NCI-H345 treated with DMSO at 0.1 percent for 48 hours (cell line): Measurements from ENCODE around the gene TRAPPC2.
"Not testable (repeated sequence)": the region's sequence is repeated elsewhere in the genome, so short reads cannot be mapped to it uniquely, and the experiment has no call there.

ENCODE experiments used
- DNase-seq: peaks from one replicate; lab custom pipeline; 2025; ENCODE audit not compliant: unreplicated experiment; lab: John Stamatoyannopoulos, UW

The TRAPPC2 gene

DNA sequence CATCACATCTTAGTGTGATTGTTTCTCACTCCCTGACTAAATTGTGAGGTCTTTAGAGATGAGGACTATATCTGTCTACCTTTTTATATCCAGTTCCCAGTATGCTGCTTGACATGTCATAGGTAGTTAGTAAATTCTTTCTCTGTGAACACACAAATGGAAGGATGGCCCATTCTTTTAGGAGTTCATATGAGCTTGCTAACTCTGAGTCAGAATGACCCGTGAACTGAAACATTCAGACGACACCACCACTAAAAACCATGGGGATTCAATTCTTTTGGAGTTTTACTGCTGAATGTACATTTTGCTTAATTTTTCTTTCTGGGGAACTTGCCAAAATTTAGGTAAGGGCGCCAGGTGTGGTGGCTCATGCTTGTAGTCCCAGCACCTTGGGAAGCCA is 14.1 kb upstream of the TRAPPC2 start:
- no peak for DNase-seq

DNA sequence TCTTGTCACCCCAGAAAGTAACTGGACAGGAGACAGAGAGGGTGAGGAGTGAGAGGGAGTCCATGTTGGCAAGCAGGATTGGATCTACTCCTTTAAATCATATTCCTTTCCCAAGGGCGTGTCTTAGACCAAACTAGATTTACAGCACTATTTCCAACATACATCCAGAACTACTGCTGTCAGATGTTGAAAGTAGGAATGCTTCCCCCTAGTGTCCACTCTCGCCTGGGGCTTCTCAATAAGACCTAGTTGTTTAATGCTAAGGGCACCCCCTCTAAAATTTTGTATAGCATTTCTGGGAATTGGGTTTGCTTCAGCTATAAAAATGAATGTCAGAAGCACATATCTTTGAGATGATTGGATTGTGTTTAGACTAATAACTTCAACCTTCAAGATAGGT is 13.4 kb upstream of the TRAPPC2 start:
- no peak for DNase-seq

DNA sequence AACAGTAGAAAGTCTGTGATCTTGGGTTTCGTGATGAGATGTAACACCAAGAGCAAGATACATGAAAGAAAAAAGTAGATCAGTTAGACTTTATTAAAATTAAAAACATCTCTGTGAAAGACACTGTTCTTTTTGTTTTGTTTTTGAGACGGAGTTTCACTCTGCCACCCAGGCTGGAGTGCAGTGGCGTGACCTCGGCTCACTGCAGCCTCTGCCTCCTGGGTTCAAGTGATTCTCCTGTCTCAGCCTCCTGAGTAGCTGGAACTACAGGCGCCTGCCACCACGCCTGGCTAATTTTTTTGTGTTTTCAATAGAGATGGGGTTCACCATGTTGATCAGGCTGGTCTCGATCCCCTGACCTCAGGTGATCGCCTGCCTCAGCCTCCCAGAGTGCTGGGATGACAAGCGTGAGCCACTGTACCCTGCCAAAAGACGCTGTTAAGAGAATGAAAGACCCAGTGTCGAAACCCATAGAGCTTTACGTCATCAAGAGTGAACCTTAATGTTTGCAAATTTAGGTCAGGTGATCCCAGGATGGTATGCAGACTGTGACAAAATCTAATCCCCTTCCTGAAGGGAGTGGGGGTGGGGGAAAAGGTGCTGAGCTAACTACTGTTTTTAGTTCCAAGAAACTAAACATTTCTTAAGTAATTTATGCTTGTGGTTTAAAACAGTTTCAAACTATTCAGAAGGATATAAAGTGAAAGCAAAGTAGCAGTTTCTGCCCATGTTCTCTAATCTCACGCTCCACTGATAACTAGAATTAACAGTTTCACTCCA is 8.2 kb upstream of the TRAPPC2 start:
- no peak for DNase-seq

- no peak for DNase-seq
Measured at GRCh38 chrX:13741695-13742094, 7.3 kb upstream of the TRAPPC2 start.

DNA sequence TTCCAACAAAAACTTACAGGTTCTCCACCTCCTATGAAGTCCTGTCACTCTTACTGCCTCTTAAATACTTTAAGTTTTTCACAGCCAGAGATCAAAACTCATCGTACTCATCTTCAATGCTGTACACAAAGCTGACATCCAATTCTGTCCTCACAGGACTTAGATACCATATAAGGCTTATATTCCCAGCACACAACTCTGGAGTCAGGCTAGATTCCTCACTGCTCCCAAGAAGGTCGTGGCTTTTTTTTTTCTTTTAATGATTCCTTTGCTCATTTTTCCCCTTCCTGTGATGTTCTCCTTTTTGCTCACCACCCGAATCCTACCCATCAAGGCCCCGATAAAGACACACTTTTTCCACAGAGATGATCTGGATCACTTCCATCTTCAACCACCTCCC is 914 bp downstream of the TRAPPC2 start:
- no peak for DNase-seq

- no peak for DNase-seq
Measured at GRCh38 chrX:13732246-13733067, 2.0 kb downstream of the TRAPPC2 start.

GRCh38 chrX:13730523-13730922 is 3.9 kb downstream of the TRAPPC2 start:
- DNase-seq, result not testable (repeated sequence)

- DNase-seq, result not testable (repeated sequence)
Measured at GRCh38 chrX:13726583-13726982, 7.8 kb downstream of the TRAPPC2 start.

DNA sequence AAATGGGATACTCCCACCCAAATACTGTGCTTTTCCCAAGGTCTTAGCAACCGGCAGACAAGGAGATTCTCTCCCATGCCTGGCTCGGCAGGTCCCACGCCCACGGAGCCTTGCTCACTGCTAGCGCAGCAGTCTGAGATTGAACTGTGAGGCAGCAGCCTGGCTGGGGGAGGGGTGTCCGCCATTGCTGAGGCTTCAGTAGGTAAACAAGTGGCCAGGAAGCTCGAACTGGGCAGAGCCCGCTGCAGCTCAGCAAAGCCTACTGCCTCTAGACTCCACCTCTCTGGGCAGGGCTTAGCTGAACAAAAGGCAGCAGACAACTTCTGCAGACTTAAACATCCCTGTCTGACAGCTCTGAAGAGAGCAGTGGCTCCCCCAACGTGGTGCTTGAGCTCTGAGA is 9.5 kb downstream of the TRAPPC2 start:
- not testable (repeated sequence) for DNase-seq

DNA sequence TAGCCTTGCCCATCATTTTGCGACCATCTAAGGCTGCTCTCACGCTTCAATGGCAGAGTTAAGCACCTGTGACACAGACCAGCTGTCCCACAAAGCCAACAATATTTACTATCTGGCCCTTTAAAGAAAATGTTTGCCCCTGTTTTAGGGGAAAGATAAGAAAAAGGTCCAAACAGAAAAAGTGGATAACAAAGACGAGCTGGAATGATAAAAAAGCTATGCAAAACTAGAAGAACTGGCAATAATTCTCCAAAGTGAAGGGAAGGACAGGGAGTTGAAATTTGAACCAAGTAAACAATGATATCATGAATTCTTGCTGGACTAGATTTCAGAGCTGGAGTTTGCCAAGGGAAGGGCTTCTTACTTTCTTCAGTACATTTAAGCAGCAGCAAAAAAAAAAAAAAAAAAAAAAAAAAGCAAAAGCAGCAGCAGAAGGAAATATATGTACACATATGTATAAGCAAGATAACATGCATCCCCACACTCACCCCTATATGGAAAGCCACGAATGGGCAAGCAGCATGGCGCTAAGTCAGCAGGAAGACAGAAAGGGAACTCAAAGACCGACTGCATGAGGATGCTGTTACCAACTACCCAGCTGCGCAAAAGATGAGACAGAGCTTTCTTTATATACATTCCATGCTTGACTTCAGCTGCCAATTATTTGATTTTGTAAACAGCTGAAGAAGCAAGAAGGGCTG is 12.5 kb downstream of the TRAPPC2 start:
- DNase-seq, result no peak

DNA sequence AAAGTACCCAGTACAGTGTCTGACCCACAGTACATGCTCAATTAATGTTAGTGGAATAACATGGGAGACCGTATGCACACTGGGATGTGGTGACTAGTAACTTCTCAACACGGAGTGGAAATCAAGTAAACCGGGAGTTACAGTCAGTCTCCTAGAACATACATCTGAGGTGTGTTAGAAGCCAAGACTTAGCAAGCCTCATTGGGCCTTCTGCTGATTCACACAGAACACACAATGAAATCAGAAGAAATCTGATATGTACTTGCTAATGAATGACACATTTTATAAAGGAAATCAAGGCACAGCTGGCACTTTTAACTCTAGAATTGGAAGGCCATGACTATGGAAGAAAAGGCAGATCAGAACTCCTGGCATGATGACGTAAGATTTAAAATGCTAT is 13.0 kb downstream of the TRAPPC2 start:
- DNase-seq, result no peak

DNA sequence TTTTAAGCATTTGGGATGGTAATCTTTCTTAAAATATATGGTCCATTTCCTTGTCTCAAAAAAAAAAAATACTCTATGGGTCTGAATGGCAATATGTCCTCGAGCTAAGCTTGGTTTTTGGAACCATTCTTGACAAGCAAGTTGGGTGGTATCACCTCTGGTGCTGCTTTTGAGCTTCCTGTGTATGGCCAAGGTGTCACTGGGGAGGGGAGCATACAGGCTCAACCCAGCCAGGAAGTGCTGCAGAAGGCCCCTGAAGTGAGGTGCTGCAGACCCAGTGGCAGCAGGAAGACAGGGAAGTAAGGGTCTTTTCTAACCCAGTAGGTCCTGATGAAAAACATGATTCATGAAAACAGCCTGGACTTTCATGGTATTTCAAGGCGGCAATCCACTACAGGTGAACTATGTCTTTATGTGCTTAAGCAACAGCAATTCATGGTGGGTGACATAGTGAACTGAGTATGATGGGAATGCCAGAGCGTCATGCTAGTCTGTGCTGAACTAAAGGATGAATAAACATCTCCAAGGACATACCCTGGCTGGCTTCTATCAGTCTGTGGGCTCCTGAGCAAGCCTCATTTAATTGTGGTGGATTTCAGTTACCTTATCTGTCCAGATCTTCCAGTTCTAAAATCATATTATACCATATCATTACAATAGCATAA is 15.1 kb downstream of the TRAPPC2 start:
- no peak for DNase-seq

DNA sequence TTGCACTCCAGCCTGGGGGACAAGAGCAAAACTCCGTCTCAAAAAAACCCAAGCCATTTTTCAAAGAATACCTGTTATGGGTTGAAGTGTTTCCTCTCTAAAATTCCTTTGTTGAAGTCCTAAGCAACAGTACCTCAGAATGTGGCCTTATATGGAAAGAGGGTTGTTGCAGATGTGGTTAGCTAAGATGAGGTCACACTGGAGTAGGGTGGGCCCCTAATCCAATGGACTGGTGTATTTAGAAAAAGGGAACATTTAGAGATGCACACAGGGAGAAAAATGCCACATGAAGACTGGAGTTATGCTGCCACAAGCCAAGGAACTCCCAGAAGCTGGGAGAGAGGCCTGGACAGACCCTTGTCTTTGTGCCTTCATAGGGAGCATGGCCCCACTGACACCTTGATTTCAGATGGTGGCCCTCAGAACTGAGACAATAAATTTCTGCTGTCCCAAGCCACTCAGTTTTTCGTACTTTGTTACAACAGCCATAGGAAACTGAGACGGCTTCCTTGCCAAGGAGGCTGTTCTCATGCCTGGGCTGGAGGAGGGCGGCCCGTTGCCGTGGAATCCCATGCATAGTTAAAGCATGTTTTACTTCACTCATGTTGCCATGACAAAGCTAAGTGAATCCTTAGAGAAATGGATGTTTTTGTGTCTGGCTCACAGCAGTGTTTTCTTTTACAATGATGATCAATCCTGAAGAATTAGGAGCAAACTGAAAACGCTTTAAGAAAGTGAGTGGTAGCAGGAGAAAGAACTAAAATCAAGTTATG is 16.5 kb downstream of the TRAPPC2 start:
- DNase-seq, result no peak

GRCh38 chrX:13716905-13717304 is 17.5 kb downstream of the TRAPPC2 start:
- DNase-seq, result no peak

- no peak for DNase-seq
Measured at GRCh38 chrX:13716455-13716854, 18.0 kb downstream of the TRAPPC2 start.

GRCh38 chrX:13711141-13711540 is 23.3 kb downstream of the TRAPPC2 start:
- DNase-seq, result no peak

DNA sequence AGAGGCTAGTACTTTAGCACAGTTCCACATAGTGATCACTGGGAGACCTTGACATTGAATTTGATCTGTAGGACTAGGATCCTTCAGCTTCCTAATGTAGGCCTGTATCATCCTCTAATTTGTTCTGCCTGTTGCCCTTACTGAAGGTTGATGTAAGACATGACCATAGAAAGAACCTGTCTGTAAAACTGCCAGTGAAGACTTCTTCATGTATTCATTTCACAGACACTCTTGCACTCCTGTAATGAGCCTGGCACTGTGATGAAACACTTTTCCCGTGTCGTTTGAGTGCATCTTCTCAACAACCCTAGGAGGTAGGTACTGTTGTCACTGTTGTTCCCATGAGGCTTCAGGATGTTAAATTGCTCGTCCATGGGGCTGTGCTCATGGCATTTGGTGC is 30.8 kb downstream of the TRAPPC2 start:
- DNase-seq, result no peak

GRCh38 chrX:13703135-13703534 is 31.3 kb downstream of the TRAPPC2 start:
- no peak for DNase-seq

DNA sequence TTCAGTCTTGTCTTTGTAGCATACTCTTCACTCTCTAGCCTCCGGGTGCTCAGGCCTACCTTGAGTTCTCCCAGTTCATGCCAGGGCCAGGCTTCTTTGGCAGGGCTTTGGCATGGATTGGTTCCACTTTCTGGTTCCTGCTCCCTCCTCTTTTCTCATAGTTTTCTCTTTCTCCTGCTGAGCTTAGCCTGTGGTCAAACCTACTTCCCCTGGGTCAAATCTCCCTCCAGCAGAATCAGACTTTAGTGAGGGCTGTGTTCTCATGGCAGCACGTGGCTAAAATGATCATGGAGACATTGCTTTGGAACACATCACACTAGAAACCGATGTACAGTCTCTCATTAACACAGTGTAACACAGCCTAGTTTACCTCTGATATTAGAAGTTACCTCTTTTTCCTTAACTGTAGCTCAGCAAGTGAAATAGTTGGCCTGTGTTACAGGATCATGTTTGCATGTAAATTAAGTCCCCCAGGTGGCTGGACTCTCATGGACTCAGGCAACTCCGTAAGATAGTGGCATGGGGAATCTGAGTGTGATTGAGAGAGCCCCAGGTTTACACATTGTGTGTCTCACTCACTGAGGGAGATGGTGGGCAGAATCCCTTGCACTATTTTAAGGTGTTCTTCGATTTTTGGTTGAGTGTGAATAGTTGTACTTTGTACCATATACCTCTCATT is 32.2 kb downstream of the TRAPPC2 start:
- no peak for DNase-seq

DNA sequence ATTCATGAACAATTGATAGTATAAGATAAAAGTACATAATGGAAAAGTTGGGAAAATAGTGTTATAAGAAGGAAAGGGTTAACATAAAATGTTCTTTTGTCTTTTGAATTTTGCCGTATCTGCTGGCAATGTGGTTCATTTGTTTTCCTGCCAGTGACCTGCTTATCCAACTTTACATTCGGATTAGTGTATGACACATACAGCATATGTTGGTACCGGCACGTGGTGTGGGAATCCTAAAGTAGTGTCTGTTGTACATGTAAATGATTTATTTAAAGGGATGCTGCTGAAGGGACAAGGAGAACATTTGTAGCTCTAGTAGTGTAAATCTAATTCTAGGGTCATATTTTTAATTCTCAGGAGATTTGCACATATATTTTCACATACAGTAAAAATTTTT is 34.0 kb downstream of the TRAPPC2 start:
- no peak for DNase-seq
